HG03103 (cell line): ENCODE measurements around the gene CELSR2.
A peak's percentile ranks its signal among the peaks of the same experiment; 100 is the strongest.

Source experiments
- ATAC-seq: cut with Tn5 transposase; IDR thresholded peaks from one replicate; pipeline ENCODE4 v1.9.1; 2021; ENCODE audit warnings: low read depth; ENCODE audit not compliant: unreplicated experiment

CELSR2 gene

DNA sequence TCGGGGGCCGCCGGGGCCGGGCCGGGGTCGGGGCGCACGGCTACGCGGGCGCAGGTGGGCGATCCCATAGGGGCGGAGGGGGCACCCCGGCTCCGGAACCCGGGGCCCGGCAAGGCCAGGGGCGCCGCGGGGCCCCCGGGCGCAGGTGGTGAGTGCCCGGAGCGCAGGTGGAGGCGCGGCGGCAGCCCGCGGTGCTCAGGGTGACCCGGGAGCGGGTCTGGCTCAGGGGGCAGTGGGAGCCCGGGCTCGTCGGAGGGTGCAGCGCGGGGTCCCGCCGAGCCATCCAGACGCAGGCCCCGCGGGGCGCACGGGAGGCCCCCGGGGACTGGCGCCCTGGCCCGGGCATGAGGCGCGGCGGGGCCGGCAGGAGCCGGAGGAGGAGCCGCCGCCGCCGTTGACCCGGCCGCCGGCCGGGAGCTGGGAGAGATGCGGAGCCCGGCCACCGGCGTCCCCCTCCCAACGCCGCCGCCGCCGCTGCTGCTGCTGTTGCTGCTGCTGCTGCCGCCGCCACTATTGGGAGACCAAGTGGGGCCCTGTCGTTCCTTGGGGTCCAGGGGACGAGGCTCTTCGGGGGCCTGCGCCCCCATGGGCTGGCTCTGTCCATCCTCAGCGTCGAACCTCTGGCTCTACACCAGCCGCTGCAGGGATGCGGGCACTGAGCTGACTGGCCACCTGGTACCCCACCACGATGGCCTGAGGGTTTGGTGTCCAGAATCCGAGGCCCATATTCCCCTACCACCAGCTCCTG is 489 bp downstream of the CELSR2 start:
- peak; percentile 20 for ATAC-seq

DNA sequence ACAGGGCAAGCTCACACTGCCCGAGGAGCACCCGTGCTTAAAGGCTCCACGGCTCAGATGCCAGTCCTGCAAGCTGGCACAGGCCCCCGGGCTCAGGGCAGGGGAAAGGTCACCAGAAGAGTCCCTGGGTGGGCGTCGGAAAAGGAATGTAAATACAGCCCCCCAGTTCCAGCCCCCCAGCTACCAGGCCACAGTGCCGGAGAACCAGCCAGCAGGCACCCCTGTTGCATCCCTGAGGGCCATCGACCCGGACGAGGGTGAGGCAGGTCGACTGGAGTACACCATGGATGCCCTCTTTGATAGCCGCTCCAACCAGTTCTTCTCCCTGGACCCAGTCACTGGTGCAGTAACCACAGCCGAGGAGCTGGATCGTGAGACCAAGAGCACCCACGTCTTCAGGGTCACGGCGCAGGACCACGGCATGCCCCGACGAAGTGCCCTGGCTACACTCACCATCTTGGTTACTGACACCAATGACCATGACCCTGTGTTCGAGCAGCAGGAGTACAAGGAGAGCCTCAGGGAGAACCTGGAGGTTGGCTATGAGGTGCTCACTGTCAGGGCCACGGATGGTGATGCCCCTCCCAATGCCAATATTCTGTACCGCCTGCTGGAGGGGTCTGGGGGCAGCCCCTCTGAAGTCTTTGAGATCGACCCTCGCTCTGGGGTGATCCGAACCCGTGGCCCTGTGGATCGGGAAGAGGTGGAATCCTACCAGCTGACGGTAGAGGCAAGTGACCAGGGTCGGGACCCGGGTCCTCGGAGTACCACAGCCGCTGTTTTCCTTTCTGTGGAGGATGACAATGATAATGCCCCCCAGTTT is 1.3 kb downstream of the CELSR2 start:
- ATAC-seq, result no peak

DNA sequence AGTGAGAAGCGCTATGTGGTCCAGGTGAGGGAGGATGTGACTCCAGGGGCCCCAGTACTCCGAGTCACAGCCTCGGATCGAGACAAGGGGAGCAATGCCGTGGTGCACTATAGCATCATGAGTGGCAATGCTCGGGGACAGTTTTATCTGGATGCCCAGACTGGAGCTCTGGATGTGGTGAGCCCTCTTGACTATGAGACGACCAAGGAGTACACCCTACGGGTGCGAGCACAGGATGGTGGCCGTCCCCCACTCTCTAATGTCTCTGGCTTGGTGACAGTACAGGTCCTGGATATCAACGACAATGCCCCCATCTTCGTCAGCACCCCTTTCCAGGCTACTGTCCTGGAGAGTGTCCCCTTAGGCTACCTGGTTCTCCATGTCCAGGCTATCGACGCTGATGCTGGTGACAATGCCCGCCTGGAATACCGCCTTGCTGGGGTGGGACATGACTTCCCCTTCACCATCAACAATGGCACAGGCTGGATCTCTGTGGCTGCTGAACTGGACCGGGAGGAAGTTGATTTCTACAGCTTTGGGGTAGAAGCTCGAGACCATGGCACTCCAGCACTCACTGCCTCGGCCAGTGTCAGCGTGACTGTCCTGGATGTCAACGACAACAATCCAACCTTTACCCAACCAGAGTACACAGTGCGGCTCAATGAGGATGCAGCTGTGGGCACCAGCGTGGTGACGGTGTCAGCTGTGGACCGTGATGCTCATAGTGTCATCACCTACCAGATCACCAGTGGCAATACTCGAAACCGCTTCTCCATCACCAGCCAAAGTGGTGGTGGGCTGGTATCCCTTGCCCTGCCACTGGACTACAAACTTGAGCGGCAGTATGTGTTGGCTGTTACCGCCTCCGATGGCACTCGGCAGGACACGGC is 2.2 kb downstream of the CELSR2 start:
- ATAC-seq, result no peak

DNA sequence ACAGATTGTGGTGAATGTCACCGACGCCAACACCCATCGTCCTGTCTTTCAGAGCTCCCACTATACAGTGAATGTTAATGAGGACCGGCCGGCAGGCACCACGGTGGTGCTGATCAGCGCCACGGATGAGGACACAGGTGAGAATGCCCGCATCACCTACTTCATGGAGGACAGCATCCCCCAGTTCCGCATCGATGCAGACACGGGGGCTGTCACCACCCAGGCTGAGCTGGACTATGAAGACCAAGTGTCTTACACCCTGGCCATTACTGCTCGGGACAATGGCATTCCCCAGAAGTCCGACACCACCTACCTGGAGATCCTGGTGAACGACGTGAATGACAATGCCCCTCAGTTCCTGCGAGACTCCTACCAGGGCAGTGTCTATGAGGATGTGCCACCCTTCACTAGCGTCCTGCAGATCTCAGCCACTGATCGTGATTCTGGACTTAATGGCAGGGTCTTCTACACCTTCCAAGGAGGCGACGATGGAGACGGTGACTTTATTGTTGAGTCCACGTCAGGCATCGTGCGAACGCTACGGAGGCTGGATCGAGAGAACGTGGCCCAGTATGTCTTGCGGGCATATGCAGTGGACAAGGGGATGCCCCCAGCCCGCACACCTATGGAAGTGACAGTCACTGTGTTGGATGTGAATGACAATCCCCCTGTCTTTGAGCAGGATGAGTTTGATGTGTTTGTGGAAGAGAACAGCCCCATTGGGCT is 3.0 kb downstream of the CELSR2 start:
- no peak for ATAC-seq

DNA sequence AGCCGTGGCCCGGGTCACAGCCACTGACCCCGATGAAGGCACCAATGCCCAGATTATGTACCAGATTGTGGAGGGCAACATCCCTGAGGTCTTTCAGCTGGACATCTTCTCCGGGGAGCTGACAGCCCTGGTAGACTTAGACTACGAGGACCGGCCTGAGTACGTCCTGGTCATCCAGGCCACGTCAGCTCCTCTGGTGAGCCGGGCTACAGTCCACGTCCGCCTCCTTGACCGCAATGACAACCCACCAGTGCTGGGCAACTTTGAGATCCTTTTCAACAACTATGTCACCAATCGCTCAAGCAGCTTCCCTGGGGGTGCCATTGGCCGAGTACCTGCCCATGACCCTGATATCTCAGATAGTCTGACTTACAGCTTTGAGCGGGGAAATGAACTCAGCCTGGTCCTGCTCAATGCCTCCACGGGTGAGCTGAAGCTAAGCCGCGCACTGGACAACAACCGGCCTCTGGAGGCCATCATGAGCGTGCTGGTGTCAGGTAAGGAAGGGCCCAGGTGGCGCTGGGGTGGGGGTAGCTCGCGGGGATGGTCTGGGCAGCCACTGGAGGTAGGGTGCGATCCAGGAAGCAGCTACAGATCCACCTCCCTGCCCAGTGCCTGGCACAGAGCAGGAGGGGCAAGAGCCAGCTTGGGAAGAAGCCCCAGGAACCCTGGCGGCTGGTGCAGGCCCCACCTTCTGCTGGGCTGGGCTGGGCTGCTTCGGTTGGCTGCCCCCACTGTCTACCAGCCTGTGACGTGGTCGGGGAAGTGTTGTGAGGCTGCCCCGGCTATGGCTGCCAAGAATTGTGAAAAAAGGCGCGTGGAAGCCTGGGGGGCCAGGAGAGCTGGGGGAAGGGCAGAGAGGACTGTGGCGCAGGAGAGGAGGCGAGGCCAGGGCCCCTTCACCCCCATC is 3.8 kb downstream of the CELSR2 start:
- no peak for ATAC-seq

DNA sequence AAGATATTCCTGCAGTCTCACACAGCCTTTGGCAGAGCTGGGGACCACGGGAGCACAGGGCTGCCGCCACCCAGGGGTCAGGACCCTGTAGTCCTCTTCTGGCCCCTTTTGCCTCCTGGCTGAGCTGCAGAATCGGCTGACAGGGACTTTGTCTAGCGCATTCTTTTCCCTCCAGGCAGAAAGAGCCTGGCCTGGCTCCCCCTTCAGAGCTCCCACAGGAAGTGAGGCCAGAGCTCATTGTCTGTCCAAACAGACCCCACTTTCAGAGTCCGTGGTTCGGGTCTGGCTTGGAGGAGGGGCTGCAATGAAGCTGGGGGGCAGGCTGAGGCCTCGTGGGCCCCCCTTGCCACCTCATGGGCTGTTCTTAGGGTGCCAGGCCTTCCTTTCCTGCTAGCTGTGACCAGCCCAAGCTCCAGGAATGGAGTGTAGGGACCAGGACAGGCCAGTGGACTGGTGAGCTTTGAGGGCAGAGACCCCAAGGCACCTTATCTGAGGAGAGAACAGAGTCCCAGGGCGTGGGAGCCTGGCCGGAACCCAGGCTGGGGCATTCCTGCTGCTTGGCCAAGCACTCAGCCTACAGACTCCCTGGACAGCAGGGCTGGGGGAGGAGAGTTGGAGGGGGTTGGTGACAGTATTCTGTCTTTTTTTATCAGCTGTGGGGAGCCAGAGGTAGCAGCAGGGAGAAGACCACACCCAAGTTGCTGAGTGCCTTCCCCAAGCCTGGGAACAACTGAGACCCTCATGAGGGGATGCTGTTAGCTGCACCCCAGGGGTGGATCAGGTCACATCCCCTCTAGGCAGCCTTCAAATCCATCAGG is 4.7 kb downstream of the CELSR2 start:
- ATAC-seq, result no peak

DNA sequence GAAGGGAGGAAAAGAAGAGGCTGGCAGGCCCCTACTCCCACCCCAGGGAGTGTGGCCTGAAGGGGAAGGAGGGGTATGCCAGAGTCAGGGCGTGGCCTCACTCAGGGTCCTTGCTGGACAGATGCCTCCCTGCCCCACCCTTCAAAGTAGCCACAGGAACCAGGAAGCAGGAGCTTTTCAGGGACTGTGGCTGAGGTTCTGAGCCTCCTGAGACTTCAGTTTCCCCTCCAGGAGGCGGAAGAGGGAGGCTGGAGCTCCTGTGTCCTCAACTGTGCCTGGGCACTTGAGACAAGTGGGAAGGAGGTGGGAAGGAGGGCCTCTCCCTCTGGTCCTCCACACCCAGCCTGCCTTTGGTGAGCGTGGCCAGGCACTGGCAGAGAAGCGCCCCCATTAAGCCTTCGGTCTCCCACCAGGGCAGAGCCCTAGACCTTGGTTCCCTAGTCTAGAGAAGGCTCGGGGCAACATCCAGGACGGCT is 5.3 kb downstream of the CELSR2 start:
- ATAC-seq, result no peak

DNA sequence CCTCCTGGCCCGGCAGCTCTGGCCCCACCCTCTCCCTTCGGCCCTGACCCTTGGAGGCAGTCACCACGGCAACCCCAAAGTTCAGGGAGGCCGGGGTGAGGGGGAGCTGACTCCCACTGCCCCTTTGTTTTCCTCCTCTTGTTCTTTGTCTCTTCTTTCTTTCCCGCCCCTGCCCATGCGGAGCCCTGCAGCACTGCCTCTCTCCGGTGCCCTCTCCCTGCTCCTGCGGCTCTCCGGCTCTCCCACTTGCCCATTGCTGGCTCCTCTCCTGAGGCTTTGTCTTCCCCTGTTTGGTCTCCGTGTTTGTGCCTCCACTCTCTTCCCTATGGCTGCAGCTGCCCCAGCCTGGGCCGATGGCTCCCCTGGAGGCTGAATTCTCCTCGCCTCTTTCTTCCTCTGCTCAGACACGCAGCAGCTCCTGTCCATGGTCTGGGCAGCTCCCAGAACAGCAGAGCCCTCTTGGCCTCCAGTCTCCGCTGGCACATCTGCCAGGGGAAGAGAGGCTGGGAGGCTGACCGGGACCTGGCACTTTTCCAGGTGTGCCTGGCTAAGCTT is 5.8 kb downstream of the CELSR2 start:
- no peak for ATAC-seq

DNA sequence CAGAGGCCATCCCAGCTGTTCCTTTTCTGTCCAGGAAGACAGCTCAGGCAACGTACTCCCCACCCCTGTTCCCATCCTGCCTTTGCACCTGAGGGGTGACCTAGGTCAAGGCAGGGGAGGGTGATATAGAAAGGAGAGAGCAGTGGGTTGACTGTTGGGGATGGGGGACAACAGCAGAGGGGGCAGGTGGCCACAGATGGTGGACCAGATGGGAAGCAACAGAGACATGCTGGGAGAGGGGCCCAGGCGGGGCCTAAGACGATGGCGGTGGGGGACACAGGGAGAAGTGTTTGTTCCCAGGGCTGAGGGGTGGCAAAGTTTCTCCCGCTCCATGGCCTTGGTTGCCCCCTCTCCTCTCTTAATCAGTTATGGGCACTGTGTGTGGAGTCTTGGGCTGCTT is 6.3 kb downstream of the CELSR2 start:
- ATAC-seq, result no peak

DNA sequence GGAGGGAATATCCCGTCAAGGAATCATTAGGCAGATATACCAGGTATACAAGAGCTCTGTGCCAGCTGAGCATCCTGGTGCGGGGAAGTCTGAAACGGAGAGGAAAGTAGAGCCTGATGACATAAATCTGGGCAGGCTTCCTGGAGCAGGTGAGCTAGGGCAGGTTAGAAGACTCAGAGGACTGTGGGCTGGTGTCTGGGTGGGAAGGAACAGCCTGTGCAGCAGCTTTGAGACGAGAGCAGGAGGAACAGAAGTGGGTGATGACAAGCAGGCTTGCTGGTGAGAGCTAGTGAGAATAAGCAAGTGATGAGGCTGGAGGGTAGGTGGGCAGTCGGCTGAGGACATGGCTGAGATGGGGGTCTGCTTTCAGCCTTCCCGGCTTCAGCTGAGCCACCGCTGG is 6.7 kb downstream of the CELSR2 start:
- no peak for ATAC-seq

DNA sequence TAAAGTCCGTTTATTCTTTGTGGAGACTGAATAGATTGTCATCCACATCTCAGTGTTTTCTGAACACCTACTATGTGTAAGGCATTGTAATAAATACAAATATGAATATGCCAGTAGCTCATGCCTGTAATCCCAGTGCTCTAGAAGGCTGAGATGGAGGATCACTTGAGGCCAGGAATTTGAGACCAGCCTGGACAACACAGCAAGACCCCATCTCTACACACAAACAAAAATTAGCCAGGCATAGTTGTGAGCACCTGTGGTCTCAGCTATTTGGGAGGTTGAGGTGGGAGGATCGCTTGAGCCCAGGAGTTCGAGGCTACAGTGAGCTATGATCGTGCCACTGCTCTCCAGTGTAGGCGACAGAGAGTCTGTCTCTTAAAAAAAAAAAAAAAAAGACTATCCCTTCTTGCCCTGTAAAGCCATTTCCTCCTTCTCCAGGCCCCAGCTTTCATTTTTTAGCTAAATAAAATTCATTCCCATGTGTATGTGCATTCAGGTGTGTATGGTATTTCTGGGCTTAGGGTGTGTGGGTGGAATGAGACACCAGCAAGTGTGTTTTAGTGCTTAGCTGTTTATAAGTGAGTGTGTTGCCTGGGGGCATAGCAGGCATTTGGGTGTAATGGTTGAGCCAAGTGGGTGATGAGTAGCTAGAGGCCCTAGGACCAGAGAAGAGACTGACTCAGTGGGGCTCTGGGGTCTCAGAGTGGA is 7.8 kb downstream of the CELSR2 start:
- ATAC-seq, result no peak

DNA sequence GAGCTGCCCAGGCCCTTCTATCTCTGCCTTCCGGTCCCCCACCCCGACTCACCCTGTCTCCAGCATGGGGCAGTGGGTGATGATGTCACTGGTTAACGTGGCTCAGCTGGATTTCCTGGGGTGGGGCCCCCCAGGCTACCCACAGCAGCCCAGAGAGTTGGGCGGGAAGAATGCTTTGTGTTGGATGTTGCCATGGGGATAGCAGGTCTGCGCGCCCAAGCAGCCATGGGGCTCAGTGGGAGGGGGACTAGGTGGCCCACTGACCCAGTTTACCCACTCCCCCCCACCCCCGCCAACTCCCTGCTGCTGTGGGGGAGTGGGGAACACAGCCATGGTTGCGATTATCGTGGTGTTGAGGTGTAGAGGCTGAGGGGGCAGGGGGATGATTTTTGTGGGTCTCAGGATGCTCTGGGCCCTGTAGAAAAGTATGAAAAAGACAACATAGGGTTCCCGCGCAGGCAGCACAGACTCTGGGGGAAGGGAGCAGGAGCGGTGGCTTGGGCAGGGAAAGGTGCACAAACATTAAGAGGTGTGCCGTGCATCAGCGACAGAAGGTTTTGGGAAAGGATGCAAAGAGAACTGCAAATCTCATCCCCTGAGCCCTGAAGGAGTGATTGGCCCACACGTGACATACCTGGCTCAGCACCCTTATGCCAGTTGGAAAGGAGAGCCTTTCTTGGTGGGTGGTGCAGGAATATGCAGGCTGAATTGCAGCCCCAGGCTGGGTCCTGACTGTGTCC is 8.5 kb downstream of the CELSR2 start:
- ATAC-seq, result no peak

DNA sequence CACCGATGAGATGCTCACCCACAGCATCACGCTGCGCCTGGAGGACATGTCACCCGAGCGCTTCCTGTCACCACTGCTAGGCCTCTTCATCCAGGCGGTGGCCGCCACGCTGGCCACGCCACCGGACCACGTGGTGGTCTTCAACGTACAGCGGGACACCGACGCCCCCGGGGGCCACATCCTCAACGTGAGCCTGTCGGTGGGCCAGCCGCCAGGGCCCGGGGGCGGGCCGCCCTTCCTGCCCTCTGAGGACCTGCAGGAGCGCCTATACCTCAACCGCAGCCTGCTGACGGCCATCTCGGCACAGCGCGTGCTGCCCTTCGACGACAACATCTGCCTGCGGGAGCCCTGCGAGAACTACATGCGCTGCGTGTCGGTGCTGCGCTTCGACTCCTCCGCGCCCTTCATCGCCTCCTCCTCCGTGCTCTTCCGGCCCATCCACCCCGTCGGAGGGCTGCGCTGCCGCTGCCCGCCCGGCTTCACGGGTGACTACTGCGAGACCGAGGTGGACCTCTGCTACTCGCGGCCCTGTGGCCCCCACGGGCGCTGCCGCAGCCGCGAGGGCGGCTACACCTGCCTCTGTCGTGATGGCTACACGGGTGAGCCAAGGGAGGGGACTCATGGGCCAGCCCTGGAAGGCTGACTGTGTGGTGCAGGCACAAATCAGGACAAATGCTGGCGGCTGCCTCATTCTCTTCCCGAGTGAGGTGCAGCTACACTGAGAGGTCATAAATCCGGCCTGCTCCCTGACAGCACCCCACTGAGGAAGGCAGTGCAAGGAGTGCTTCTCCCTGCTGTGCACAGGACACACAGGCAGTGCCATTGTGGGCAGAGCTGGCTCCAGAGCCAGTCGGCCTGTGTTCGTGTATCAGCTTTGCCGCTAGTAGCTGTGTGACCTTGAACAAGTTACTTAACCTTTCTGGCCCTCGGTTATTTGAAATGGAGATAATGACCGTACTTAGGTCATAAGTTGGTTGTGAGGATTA is 9.4 kb downstream of the CELSR2 start:
- no peak for ATAC-seq

DNA sequence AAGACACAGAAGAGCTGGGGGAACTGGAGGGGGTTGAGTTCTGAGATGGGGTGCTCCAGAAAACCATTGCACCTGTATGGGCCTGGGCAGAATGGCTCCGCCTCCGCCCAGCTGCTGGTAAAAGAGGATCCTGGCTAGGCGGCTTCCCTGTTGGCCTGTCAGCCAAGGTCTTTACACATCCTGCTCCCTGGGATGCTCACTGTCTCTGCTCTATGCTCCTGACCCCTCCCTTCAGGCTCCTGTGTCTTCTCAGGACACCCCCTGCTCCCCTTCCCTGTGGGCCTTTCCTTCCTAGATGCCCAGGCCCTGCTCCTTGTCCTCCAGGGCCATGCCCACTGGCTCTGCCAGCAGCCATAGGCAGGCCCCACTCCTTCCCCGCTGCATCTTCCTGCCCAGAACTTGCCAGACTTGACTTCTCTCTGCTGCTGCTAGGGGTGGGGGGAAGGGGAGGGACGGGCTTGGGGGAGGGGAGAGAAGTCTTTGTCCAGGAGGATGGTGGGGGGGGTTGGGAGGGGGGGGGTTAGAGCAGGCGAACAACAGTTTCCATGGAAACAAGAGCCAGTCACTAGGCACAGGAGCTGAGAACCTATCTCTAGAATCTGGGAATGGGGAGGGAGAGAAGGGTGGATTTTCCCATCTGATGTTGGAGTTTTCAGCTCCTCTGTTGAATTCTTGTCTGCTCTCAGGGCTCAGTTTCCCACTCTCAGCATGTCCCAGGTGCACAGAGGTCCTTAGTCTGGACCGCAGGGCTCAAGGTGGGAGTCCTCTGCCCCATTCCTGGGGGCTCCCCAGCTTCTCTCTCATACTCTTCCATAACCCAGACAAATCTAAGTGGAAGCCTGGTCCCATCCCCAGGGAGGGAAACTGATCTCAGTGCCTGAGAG is 10.6 kb downstream of the CELSR2 start:
- ATAC-seq, result no peak

DNA sequence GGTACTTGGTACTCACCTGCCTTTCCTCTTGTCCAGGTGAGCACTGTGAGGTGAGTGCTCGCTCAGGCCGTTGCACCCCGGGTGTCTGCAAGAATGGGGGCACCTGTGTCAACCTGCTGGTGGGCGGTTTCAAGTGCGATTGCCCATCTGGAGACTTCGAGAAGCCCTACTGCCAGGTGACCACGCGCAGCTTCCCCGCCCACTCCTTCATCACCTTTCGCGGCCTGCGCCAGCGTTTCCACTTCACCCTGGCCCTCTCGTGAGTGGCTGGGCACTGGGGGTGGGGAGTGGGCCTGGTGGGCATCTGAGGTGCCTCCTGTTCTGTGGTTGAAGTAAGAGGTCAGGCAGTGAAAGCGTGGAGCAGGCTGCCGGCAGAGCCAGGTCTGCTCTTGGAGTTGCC is 11.7 kb downstream of the CELSR2 start:
- ATAC-seq, result no peak
